Measurements from ENCODE around the gene STARD10. TPM values are rescaled to one million over a fixed set of nuclear protein-coding genes. Genes with fewer than 3 reads are reported as not detected.

STARD10 gene
- total RNA-seq, 1 donor from 2014 or later, result 38.4 TPM

DNA sequence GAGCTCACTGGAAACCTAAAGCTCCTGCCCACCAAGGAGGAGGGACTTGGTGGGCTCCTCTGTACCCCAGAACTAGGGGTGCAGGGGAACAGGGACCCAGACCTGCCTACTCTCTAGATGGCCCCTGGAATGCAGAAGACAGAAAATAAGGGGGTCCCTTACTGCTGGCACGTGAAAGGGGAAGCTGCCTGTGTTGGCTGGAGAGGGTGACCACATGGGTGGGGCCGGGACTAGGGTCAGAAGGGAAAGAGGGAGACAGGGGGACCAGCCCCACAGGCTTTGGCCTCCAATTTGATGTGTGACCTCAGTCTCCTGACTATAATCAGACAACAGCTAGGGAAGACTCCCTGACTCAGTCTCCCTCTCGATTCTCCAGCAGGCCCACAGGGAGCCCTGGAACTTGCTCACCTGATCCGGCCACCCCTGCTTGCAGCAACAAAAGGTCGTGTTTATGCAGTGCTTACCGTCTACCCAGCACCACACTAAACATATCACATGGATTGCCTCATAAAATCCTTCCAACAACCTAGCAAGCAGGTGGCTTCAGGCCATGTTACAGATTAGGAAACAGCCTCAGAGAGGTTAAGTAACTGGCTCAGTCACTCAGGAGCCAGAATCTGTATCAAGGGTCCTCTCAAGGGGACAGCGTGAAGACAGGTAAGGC, 51.9 kb downstream of the STARD10 start:
- H3K9me3 ChIP-seq (ENCODE audit: insufficient read depth, low read depth, low read length), result no peaks in the 10 kb centered on the region
- no peak for TF ChIP-seq EZH2 (IDR thresholded peaks at IDR 0.05; ENCODE audit: insufficient read depth, low read length)
- no peak for TF ChIP-seq CTCF (IDR thresholded peaks at IDR 0.05; ENCODE audit: insufficient read depth, low read depth, low read length)
- peaks cover 41% of the 10 kb centered on the region for H3K79me2 ChIP-seq (ENCODE audit: insufficient read depth, low read length)
- peaks cover 64% of the 10 kb centered on the region for H4K20me1 ChIP-seq (ENCODE audit: insufficient read depth, low read length)
- FAIRE-seq (no peak), DNase-seq (ENCODE audit: low read depth) (no peak)
- no peak overlapping the region for H3K4me3 ChIP-seq (ENCODE audit: insufficient read depth, low read depth, low read length)
- Mint-ChIP-seq H3K9me3 (ENCODE audit: unreplicated experiment) (no peaks in the 10 kb centered on the region), H3K36me3 (ENCODE audit: low read depth, unreplicated experiment) (peaks cover 6% of the 10 kb centered on the region), H3K27me3 (ENCODE audit: low read depth, unreplicated experiment) (peaks cover 3% of the 10 kb centered on the region), H3K4me3 (ENCODE audit: unreplicated experiment) (no peak overlapping the region), H3K4me1 (ENCODE audit: low read depth, unreplicated experiment) (peaks cover 38% of the 10 kb centered on the region), H3K27ac (ENCODE audit: unreplicated experiment) (no peak overlapping the region)
- H3K27me3 ChIP-seq (ENCODE audit: insufficient read depth, low read length), result no peaks in the 10 kb centered on the region
- H3K4me2 ChIP-seq (ENCODE audit: low read length), result peak overlapping the region; percentile 4
- H3K9ac ChIP-seq (ENCODE audit: low read length), result no peak overlapping the region
- no peak overlapping the region for H3K27ac ChIP-seq (ENCODE audit: low read depth, low read length)
- H3K4me1 ChIP-seq (ENCODE audit: insufficient read depth, low read length), result peaks cover 32% of the 10 kb centered on the region
- H3K36me3 ChIP-seq (ENCODE audit: insufficient read depth, low read length), result no peaks in the 10 kb centered on the region
- H2AFZ ChIP-seq (ENCODE audit: low read depth, low read length), result no peak overlapping the region

DNA sequence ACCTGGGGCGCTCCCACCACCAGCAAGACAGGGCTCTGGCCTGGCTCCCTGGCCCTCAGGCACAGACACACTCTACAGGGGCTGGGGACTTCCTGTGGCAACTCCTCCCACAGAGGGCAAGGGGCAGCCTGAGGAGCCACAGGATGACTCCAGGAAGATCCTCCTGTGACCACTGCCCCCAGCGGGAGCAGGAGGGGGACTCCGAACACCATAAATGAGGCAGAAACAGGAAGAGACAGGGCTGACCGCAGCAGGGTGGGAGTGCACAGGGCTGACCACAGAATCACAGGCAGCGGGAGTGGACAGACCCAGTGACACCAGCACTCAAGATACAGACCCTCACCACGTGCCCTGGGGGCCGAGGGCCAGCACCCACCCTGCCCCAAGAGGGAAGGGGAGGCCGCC, 52.4 kb downstream of the STARD10 start:
- DNase-seq (ENCODE audit: low read depth) (no peak), FAIRE-seq (no peak)
- Histone ChIP-seq H3K79me2 (ENCODE audit: insufficient read depth, low read length) (peaks cover 46% of the 10 kb centered on the region), H3K27me3 (ENCODE audit: insufficient read depth, low read length) (no peaks in the 10 kb centered on the region), H3K27ac (ENCODE audit: low read depth, low read length) (no peak overlapping the region), H4K20me1 (ENCODE audit: insufficient read depth, low read length) (peaks cover 62% of the 10 kb centered on the region), H3K36me3 (ENCODE audit: insufficient read depth, low read length) (no peaks in the 10 kb centered on the region), H3K4me2 (ENCODE audit: low read length) (peak overlapping the region; percentile 4), H3K9ac (ENCODE audit: low read length) (no peak overlapping the region), H2AFZ (ENCODE audit: low read depth, low read length) (no peak overlapping the region), H3K4me3 (ENCODE audit: insufficient read depth, low read depth, low read length) (no peak overlapping the region), H3K9me3 (ENCODE audit: insufficient read depth, low read depth, low read length) (no peaks in the 10 kb centered on the region), H3K4me1 (ENCODE audit: insufficient read depth, low read length) (peaks cover 37% of the 10 kb centered on the region)
- H3K27me3 Mint-ChIP-seq (ENCODE audit: low read depth, unreplicated experiment), result peaks cover 3% of the 10 kb centered on the region
- H3K4me3 Mint-ChIP-seq (ENCODE audit: unreplicated experiment), result peak overlapping the region; percentile 64
- no peaks in the 10 kb centered on the region for H3K9me3 Mint-ChIP-seq (ENCODE audit: unreplicated experiment)
- H3K27ac Mint-ChIP-seq (ENCODE audit: unreplicated experiment), result peak overlapping the region; percentile 51
- TF ChIP-seq CTCF (IDR thresholded peaks at IDR 0.05; ENCODE audit: insufficient read depth, low read depth, low read length) (no peak), EZH2 (IDR thresholded peaks at IDR 0.05; ENCODE audit: insufficient read depth, low read length) (no peak)
- H3K36me3 Mint-ChIP-seq (ENCODE audit: low read depth, unreplicated experiment), result peaks cover 6% of the 10 kb centered on the region
- peaks cover 43% of the 10 kb centered on the region for H3K4me1 Mint-ChIP-seq (ENCODE audit: low read depth, unreplicated experiment)

Measured in astrocyte (in vitro differentiated cells and primary cell).